Right renal pelvis (tissue), 4 donors: Measurements from ENCODE around the gene NFKBIE. TPM values are rescaled to one million over a fixed set of nuclear protein-coding genes. Genes with fewer than 3 reads are reported as not detected.
A peak's percentile ranks its signal among the peaks of the same experiment; 100 is the strongest.

Experiments used
- DNase-seq, 4 donors: peaks; one replicate each; pipeline ENCODE4 v3.0.0-alpha.2; 2013; ENCODE audit warnings: low read depth in 4 of 4, low spot score in 3 of 4, missing footprints in 1 of 4
- polyA plus RNA-seq, 4 donors: library from polyadenylated mRNA; unstranded; fragments of 120-200 nt; gene quantifications; one replicate each; pipeline ENCODE4 v1.2.1, GENCODE V29; 2013; ENCODE audit not compliant: insufficient read length in 4 of 4

NFKBIE gene
- polyA plus RNA-seq, 4 donors = 9.8 to 12.9 (median 11.0) TPM

DNA sequence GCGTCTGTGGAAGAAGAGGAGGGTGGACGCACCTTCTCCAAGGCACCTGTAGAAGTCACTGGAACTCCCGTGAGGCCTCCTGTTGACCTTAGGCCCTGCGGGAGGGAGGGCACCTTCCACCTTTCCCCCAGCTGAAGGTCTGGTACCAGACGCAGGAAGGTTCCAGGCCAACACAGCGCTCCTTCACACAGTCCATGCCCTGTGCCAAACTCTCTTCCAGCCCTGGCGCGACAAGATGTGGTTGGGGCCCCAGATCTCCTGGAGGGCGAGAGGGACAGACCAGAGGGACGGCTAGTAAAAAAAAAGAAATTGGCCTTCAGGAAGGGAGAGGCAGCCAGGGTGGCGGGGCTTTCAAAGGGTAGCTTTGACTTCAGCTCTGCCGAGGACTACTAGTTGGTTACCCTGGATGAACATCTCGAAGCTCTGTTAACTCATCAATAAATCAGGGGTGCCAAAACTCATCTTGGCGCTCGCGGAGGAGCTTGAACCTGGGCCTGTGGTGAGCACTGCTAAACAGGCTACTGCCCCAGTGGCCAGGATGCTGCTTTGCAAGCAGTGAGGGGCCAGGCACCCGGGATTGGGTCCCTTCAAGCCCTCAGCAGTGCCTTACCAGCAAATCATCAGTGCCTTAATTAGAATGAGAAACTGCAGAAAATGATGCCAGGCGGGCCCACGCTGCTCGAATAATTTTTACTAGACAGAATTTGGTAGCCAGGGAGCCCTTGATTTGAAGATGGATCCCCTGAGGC lies 32.9 kb upstream of the NFKBIE start:
- no peak for DNase-seq

DNA sequence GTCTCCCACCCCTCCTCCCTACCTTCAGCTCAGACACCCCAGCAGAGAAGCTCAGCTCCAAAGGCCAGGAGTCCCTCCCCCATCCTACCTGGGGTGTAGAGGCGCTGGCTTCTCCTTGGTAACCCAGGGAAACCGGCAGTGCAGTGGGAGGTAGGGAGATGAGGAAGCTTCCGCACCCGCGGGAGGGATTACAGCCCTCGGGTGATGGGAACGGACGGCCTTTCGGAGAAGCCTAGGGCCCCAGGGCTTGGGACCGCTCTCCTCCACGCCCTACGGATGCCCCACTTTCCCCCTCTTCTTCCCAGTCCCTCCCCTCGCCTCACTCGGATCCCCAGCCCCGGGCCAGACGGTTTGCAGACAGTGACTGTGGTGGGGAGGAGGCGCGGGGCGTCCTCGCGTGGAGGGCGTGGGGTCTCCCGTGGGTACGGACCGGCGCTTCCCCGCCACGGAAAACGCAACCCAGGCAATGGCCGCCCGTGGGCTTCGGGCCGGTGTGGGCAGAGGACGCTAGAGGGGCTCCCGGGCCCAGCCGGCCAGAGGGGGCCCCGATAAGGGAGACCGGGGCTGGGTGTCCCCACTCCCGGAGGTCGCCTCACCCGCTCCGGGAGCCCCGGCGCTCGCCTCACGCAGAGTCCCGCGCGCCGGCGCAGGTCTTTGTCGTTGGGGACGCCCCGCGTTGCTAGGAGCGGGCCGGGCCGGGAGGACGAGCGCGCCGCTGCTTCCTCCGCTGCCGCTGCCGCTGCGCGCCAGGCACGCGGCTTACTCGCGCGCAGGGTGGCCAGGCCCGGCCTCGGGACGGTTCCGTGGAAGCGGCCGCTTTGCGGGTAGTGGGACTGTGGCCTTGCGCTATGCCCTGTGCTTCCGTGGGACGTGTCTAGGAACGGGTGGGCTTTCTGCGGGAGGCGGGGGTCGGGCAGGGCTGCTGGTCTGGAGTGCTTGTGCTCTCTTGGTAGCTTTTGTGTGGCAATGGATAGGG lies 32.0 kb upstream of the NFKBIE start:
- DNase-seq = peak in 1 of 4 donors; percentile 36

DNA sequence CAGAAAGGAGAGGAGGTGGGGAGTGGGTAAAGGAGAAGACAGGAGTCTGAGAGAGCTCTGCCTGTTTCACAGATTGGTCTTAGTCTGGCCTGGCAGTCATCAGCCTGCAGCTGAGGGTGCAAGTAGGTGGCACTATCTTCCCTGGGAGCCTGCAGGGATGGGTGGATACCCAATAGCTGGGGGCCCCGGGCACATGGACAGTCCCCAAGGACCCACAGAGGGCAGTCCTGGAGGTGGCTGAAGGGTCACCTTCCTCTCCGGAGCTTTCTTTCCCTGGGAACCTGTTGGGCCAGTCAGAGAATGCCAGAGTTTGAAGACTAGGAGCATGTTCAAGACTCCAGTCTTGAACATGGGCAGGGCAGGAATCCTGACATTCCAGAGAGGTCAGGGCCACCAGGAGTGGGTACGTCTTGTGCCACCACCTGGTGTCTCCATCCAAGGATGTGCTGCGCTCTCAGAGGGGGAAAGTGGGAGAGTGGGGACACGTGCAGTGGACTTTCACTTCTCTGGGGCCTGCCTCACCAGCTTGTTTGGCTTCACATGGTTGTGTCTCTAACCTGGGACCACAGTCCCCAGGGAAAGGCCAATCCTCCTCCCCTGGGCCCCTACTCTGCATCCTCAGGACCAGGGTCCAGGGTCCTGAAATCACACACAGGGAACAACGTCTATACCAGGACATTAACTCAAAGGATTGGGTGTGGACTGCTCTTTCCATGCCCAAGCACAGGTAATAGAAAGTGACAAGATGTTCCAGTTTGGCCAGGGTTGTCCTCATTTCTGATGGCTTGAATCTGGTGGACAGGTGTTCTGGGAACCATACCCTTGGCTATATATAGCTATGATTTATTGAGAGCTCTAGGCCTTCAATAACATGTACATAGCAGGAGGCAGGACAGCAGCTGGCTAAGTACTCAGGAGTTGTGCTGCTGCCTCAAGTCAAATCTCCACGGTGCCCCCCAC lies 29.8 kb upstream of the NFKBIE start:
- no peak for DNase-seq

DNA sequence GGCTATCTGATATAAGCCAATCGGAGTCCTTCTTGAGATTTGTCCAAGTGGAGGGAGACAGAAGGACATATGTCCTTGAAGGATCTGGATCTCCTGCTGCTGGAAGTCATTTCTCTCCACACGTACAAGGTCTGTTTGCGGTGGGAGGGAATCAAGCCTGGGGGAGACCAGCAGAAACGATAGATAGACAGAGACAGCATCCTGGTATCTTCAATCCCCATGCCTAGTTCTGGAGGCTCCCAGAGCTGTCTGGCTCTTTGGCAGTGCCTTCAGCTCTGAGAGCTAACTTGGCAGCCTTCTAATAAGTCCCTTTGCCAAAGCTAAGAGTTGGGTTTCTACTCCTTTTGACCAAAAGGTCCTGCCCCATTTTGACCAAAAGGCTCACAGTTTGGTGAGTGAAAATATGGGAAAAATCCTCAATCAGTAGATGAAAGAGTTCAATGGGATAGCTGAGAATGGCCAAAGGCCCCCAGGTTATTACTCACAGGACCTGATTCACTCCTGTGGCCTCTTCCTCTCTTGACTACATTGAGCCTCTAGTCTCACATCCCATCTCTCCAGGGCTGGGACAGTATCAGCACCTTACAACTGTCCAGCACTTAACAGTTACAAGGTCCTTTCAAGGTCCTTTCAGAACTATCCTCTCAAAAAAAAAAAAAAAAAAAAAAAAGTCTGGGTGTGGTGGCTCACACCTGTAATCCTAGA lies 27.5 kb upstream of the NFKBIE start:
- DNase-seq = no peak

DNA sequence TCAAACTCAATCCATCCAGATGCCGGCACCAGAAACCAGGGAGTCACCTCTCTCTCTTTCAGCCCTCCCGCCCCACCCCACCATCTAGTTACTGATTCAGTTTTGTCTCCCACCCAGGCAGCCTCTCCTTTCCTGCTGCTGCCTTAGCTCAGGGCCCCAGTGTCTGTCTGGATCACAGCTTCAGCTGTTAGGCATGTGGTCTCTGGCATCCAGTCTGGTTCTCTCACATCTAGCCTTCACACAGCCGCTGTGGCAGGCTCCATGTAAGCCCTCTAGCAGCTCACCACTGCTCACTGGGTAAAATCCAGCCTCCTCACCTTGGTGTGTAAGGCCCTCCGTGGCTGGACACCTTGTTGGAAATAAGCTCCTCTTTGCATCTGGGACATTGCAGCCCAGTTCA lies 26.5 kb upstream of the NFKBIE start:
- DNase-seq = no peak

DNA sequence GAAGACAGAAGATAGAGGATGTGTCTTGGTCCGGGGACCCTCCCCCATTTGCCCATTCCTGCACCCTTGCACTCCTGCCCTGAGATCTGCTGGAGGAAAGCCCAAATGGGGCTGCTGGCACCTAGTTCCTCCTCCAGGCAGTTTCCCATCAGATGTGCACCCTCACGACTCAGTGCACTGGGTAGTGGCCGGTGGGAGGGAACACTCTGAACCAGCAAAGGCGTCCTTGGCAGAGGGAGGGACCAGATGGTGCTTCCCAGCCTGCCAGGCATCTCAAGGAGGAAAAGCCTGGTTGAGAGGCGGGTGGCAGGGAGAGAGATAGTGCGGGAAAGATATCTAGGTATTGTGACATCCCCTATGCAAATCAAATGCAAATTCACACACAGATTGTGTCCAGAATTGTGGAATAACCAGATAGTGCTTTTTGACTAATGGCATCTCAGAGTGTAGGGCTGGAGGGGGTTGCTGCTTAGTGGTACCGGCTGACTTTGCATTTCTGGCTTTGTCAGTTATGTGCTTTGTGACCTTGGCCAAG lies 24.4 kb upstream of the NFKBIE start:
- no peak for DNase-seq

DNA sequence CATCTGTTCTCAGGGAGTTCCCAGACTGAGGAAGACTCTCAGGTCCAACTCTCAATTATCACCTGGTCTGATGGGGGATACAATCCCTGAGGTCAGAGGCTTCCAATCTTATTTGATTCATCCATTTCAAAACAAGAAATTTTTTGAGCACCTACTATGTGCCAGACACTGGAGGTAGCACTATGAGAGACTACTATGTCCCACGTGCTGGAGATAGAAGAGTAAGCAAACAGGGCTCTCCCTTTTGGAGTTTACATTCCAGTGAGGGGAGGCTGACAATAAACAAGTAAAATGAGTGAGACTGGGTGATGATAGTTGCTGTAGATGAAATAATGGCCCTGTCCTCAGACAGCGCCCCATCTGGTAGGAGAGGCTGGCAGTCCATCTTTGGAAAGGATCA lies 21.4 kb upstream of the NFKBIE start:
- no peak for DNase-seq

DNA sequence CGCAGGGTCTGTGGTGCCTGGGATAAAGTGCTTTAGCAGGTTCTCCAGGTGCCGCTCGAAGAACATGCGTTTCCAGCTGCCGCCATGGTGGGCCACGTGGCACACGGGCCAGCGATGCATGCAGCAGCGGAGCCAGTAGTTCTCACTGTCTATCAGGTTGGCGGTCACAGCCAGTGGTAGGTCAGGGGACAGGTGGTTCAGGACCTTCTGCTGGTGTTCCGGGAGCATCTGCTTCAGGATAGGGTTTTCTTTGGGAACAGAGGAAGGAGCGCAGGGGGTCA lies 20.9 kb upstream of the NFKBIE start:
- no peak for DNase-seq

DNA sequence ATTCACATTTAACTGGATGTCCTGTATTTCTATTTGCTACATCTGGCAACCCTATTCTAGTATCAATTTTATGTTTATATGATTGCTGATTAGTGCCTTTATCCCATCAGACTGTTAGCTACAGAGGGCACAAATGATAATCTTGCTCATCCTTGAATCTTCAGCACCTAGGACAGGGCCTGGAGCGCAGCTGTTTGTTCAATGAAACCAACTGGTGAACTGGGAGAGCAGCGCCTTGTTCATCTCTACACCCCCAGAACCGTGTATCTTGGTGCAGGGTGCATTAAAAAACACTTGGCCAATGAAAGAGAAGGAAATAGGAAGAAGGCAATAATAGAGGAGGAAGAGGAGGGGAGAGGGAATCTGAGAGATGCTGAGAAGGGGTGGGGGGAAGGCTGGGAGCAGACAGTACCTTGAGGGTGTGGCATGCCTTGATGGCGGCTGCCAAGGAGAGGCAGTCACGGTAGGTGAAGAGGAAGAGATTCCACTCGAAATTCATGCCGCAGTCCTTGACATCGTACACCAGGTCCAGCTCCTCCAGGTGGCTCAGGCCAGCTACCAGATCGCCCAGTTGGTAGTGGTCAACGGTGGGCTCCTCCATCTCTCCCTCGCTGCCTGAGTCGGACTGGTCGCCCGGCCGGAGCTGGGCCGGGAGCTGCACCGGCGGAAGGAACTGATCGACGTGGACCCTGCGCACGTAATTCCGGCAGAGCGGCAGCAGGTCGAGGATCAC lies 20.4 kb upstream of the NFKBIE start:
- no peak for DNase-seq

DNA sequence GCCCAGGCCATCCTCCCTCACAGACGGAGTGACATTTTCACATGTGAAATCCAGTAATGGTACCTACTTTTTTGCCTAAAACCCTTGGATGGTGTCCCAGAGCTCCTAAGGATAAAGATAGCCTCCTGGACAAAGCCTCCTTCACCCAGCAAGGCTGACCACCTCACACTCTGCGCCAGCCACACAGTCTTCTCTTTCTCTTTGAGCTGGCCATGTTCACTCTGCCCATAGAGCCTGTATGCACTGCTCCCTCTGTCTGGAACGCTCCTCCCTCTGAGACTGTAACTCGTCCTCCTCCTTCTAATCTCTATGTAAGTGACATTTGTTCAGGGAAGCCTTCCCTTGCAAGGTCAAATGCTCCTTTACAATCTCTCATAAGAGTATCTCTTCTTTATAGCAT lies 19.5 kb upstream of the NFKBIE start:
- no peak for DNase-seq

DNA sequence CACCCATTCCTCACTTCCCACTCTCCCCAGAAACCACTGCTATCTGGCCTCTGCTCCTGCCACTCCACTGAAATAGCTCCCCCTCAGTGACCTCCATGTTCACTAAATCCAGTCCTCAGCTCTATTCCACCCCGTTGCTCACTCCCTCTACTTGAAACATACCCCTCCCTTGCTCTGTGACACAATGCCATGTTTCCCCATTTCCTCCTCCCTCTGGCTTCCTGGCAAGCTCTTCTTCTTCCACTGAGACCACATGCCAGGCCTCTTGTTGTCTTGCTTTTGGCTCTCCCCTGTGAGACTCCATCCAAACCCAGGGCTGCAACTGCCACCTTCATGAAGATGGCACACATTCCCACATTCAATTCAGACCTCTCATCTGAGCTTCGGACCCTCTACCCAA lies 18.8 kb upstream of the NFKBIE start:
- no peak for DNase-seq

DNA sequence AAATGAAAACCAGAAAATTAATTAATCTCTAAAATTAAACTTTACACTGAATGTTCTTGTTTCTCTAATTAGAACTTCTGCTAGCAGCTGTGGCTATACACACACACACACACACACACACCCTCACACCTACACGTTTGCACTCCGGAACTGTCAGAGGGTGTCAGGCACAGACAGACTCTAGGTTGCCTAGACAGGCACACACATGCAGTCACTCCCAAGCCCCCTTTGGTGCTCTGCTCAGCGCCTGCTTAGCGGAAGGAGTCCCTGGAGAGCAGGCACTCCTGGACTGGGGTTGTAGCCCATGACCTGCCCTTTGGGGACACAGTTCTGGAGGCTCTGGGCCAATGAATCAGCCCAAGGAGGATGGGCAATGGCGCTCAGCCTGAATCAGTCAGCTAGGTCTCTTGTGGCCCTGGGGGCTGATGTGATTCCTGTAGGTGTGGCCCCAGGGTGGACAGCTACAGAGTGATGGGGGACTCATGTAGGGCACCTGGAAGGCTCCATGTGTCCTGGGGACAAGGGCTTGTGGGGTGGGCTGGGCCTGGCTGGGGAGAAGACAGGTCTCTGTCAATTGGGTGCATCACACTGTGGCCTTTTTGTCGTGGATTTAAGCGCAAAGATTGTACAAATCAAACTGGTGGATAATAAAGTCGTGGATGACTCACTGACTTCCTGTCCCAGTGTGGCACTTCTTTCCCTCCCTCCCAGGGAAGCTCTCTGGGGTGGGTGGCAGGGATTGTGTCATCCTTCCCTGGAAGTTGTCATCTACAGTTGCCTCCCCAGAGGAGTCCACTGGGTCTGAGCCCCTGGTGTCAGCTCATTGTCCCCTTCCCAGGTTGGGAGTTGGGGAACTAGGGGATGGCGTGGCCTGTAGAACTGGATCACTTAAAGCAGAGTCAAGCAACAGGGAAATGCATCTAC lies 13.7 kb upstream of the NFKBIE start:
- no peak for DNase-seq

DNA sequence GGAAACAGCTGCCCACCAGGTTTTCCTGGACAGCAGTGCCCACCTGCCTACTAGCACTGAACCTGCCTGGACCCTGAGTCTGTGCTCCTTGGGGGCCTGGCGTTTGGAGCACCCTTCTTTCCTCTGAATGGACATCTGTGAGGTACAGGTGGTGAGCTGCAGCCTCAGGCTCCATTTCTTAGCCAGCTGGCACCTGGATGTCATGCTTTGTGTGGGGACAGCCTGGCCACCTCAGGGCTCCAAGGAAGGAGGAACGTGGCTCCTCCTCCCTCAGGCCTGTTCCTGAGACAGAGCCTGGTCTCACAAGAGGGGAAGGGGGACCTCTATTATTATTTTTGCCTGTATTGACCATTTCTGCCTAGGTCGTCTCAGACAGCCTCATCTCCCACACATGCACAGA lies 13.0 kb upstream of the NFKBIE start:
- no peak for DNase-seq

DNA sequence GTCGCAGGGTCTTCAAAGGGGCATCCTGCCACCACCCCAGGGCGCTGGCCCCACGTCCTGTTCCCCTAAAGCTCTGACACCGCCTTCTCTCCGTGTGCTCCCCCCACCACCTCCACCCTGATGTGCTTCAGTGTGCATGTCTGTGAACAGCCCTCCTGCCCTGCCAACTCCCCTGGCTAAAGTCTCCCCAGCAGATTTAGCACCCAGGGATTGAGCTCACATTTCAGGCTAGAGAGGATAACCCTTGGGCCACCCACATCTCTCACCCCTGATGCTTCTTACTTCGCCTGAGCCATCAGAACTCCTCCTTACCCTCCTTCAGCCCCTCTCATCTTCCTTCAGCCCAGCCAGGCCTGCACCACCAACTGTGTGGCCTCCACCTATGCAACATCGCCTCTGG lies 12.4 kb upstream of the NFKBIE start:
- no peak for DNase-seq

DNA sequence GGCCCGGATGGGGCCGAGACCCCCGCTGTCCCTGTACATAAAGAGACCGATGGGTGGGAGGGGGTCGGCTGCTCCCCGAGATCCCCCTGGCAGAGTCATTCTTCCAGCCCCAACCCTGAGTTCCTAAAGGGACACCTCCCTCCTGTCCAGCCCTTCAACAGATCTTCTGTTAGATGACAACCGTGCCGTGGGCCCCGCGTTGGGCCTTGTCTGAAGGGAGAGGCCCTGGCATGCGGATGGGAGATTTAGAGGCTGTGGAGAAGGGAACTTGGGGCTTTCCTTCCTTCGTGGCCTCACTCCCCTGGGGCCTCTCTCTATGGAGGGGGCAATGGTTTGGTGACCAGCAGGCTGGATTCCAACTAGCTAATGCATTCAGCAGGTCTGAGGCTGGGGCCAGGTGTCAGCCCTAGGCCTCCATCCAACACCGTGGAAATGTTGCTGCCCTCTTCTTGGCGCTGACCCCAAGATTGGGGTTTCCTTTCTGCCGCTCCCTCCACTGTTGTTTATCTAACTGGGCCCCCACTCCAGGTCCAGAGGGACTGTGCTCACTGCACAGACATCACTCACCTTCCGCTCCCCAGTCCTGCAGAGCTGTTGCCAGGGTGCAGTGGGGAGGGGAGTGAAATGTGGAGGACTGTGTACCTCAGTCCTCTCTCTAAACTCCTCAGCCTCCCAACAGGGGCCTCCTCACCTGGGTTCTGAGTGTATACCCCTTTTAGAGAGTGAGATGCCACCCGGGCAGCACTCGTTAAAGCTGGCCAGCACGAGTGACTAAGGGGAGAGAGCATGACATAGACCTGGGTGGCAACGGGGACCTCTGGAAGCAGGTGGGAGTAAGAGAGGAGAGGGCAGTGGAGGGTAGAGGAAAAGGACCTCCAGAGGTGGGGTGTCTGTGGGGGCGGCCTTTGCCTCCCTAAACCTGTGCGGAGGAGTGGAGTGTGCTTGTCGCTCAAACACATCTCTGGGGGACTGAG lies 11.6 kb upstream of the NFKBIE start:
- no peak for DNase-seq

DNA sequence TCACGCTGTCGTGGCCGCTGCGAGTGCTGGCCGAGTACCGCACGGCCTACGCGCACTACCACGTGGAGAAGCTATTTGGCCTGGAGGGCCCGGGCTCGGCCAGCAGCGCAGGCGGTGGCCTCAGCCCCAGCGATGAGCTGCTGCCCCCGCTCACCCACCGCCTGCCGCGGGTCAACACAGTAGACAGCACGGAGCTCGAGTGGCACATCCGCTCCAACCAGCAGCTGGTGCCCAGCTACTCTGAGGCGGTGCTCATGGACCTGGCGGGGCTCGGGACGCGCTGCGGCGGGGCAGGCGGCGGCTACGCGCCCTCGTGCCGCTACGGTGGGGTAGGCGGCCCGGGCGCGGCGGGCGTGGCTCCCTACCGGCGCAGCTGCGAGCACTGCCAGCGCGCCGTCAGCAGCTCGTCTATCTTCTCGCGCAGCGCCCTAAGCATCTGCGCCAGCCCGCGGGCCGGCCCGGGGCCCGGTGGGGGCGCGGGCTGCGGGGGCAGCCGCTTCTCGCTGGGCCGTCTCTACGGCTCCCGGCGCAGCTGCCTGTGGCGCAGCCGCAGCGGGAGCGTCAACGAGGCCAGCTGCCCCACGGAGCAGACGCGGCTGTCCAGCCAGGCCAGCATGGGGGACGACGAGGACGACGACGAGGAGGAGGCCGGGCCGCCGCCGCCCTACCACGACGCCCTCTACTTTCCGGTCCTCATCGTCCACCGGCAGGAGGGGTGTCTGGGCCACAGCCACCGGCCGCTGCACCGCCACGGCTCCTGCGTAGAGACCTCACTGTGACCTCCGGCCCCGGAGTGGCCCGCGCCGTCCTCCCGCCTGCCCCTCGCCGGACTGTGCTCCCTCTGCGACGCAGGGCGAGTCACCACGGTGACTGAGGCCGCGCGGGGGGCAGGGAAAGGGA lies 10.6 kb upstream of the NFKBIE start:
- no peak for DNase-seq
